GM19463 (cell line): ENCODE measurements around the gene MDGA2.

ENCODE experiments used
- ATAC-seq: cut with Tn5 transposase; IDR thresholded peaks from one replicate; pipeline ENCODE4 v1.9.1; 2021; ENCODE audit warnings: mild to moderate bottlenecking, moderate library complexity; ENCODE audit not compliant: unreplicated experiment

The MDGA2 gene

GRCh38 chr14:47155395-47155794, 520.0 kb downstream of the MDGA2 start:
- ATAC-seq: no peak

GRCh38 chr14:47154276-47154797, 521.1 kb downstream of the MDGA2 start:
- no peak for ATAC-seq

DNA sequence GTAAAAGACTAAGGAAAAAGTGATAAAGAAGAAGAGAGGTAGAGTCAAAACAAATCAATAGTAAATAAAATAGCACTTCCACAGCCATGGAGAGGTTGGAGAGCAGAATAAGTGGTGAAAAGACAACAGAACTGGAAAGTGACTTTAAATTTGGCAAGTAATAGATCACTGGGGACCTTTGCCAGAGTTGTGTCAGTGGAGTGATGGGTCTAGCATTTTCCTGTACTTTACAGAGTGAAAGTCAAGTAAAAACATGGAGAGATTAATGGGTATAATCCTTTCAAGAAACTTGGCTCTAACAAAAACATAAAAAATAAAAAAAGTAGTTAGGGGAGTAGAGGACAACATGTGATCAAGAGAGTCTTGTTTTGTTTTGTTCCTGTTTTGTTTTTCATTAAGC, 521.7 kb downstream of the MDGA2 start:
- ATAC-seq: no peak

GRCh38 chr14:47150267-47150666, 525.1 kb downstream of the MDGA2 start:
- no peak for ATAC-seq

DNA sequence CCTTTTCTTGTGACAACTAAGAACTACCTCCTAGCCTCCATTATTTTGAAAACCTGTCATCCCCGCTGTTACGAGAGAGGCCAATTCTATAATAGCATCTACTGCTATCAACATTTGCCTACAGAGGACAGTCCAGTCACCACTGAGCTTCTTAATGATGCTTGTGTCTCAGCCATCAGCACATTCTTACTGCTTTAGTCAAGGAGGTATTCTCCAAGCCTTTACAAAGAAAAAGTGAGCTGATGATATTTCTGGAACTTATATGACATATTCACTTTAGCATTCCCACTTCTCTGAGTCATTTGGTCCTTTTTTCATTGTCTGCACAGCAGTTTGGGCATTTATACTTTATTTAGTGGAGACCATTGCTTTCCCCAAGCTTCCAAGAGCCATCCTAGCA, 526.1 kb downstream of the MDGA2 start:
- no peak for ATAC-seq

DNA sequence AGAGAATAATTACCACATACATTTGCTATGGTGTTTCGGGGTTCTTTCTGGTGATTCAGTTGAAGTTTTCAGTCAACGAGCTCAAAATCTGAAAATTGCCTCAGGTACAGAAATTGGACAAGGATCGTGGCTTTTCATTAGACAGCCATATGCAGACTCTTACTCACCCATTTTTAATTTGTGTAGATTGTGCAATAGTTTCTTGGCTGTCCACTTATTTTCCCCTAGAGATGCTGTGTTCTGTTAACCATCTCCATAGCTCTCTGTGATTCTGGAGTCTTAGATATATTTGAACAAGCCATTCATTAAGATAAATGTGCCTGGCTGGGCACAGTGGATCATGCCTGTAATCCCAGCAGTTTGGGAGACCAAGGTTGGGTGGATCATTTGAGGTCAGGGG, 526.7 kb downstream of the MDGA2 start:
- no peak for ATAC-seq

- ATAC-seq: no peak
Observed at GRCh38 chr14:47120645-47121044, 554.8 kb downstream of the MDGA2 start.

DNA sequence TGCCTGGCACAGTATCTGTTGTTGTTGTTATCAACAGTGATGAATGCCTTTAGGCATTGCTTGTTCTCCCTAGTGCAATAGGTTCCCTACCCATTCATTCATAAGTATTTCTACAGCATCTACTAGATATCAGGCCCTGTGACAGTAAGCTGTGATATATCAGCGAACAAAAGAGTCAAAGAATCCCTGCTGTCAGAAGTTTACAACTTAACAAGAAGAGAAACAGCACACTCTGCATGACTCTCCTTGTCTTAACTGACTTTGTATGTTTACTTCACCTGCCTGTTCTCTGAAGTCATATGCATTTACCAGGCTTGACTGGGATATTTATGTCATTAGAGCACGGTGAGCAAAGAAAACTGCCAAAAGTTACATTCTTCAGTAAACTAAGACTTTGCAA, 571.6 kb downstream of the MDGA2 start:
- no peak for ATAC-seq

GRCh38 chr14:47102472-47102871, 572.9 kb downstream of the MDGA2 start:
- no peak for ATAC-seq

DNA sequence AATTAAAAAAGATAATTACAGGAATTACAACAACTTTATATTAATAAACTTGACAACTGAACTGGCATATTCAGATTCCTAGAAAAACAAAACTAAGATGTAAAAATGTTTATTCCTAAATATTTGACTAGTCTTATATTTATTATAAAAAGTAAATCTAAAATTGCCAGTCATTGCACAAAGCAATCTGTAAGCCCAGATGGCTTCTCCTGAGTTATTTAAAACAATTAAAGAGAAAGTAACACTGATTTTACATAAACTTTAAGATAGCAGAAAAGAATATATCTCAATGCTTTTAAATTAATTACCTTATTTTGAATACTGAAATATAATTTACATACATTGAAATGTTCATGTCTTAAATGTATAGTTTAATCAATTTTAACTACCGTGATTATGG, 589.7 kb downstream of the MDGA2 start:
- ATAC-seq: no peak

- ATAC-seq: no peak
Observed at GRCh38 chr14:47065326-47065725, 610.1 kb downstream of the MDGA2 start.

- no peak for ATAC-seq
Observed at GRCh38 chr14:47060050-47060449, 615.4 kb downstream of the MDGA2 start.

DNA sequence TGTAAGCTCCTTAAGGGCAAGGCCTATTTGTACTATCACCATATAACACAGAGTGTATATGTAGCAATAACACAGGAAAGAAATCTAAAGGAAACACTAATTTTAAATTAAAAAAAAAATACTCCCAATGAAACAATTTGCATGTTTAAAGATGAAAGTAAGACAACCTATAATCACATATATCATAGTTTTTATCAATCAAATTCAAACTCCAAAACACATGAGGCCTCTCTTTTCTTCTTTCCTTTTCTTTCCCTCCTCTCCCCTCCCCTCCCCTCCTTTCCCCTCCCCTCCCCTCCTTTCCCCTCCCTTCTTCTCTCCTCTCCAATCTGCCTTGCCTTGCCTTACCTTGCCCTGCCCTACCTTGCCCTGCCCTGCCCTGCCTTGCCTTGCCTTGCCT, 618.0 kb downstream of the MDGA2 start:
- no peak for ATAC-seq

- ATAC-seq: no peak
Observed at GRCh38 chr14:47044841-47045240, 630.6 kb downstream of the MDGA2 start.

DNA sequence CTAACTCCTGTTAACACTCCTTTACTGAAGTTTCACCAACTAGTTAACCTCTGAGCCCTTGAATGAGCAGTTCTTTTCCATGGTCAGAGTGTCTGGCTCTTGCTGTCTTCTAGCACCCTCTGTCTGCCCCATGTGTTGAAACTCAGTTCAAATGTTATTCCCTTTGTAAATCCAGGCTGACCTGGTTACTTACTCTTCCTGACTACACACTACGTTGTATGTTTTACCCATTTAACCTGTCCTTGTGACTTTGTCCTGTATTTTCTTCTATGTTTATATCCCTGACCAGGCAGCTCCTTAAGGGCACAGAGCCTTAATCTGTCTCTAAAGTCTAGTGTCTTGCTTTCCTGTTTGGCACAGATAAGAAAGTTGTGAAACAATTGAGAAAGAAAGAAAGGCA, 634.9 kb downstream of the MDGA2 start:
- ATAC-seq: no peak

GRCh38 chr14:47039336-47039735, 636.1 kb downstream of the MDGA2 start:
- no peak for ATAC-seq

- ATAC-seq: no peak
Observed at GRCh38 chr14:47022721-47023120, 652.7 kb downstream of the MDGA2 start.

GRCh38 chr14:47020500-47020899, 654.9 kb downstream of the MDGA2 start:
- ATAC-seq: no peak

DNA sequence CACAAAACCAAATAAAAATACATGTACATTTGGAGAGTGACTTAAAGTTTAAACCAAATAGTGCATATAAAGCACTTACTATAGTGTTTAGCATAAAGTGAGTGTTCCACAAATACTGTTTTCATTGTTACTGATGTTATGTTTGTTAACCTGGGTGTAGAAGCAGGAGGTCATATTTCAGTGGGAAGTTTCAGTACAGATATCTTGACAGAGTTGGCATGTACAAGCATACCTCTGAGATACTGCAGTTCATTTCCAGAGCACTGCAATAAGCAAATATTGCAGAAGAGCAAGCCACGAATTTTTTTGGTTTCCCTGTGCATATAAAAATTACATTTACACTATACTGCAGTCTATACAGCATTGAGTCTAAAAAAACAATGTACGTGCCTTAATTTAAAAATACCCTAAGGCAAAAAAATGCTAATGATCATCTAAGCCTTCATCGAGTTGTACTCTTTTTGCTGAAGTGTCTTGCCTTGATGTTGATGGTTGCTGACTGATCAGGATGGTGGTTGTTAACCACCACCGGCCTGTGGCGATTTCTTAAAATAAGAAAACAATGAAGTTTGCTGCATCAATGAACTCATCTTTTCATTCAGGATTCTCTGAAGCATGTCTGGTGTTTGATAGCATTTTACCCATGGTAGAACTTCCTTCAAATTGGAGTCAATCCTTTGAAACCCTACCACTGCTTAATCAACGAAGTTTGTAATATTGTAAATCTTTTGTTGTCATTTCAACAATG, 662.7 kb downstream of the MDGA2 start:
- ATAC-seq: no peak

DNA sequence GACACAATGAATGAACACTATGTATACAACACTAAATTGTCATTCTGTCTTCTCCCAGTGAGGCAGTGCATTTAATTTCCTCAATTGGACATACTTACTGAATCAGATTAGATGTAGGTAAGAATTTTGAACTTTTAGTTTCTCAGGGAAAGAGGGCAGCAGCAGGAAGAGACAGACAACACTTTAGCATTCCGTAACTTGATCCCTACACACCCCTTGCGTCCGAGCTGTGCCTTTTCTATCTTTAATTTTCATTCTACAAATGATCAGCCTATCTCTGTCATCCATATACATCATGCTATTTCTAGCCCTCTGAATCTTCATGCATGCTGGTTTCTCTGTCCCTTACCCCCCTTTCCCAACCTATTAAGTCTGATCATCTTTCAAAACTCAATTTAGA, 665.8 kb downstream of the MDGA2 start:
- no peak for ATAC-seq

DNA sequence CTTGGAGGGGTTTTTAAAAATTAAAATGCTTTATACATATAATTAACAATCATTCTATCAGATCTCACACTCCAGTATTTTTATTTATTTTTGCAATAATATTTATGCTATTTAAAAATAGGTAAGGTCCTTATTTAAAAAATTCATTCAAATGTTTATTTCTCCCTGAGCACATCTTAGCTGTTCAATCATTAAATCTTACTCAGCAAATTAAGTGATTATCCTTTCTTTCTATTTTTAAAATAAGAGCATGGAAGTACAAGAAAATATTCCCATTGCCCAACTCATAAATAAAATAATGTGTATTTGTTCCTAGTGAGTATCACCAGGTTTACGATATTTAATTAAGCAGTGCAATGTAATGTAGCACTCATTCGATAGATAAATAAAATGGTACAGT, 666.7 kb downstream of the MDGA2 start:
- no peak for ATAC-seq

DNA sequence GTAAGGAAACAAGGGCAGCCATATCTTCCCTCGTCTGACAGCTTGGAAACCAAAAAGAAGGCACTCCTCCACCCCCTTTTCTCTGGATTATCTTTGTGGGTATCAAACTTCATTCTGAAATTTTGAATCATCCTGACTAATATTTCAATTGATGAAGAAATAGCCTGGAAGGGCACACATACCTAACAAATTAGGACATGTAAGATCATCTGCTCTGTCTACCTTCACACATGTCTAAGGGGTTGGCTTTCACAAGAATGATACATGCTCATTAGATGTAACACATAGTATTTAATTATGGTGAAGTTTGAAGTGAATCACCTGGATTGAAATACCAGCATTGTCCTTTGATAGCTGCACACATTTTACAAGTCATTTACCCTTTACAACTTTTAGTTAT, 675.7 kb downstream of the MDGA2 start:
- no peak for ATAC-seq

- ATAC-seq: no peak
Observed at GRCh38 chr14:46989566-46989965, 685.8 kb downstream of the MDGA2 start.
